HG03064 (cell line): ENCODE data around the gene CTSH.
"Not testable (repeated sequence)": the region's sequence is repeated elsewhere in the genome, so short reads cannot be mapped to it uniquely, and the experiment has no call there.

ENCODE experiments used
- ATAC-seq: cut with Tn5 transposase; IDR thresholded peaks from one replicate; pipeline ENCODE4 v1.9.1; 2021; ENCODE audit warnings: low read depth; ENCODE audit not compliant: unreplicated experiment

CTSH gene

GRCh38 chr15:78923480-78924360 is 21.1 kb downstream of the CTSH start:
- ATAC-seq, result no peak

- ATAC-seq, result no peak
Measured at GRCh38 chr15:78923015-78923414, 21.8 kb downstream of the CTSH start.

GRCh38 chr15:78922527-78922926 is 22.3 kb downstream of the CTSH start:
- ATAC-seq, result no peak

- ATAC-seq, result no peak
Measured at GRCh38 chr15:78921940-78922339, 22.9 kb downstream of the CTSH start.

GRCh38 chr15:78921517-78921916 is 23.3 kb downstream of the CTSH start:
- ATAC-seq, result no peak

GRCh38 chr15:78917888-78918287 is 27.0 kb downstream of the CTSH start:
- no peak for ATAC-seq

GRCh38 chr15:78916088-78916487 is 28.8 kb downstream of the CTSH start:
- ATAC-seq, result no peak

- ATAC-seq, result no peak
Measured at GRCh38 chr15:78915341-78916087, 29.3 kb downstream of the CTSH start.

GRCh38 chr15:78914027-78914764 is 30.6 kb downstream of the CTSH start:
- no peak for ATAC-seq

GRCh38 chr15:78913012-78913411 is 31.8 kb downstream of the CTSH start:
- no peak for ATAC-seq

GRCh38 chr15:78912316-78912715 is 32.5 kb downstream of the CTSH start:
- ATAC-seq, result no peak

- ATAC-seq, result no peak
Measured at GRCh38 chr15:78910271-78910670, 34.6 kb downstream of the CTSH start.

- ATAC-seq, result no peak
Measured at GRCh38 chr15:78909791-78910228, 35.0 kb downstream of the CTSH start.

GRCh38 chr15:78909160-78909695 is 35.6 kb downstream of the CTSH start:
- no peak for ATAC-seq

GRCh38 chr15:78907577-78907976 is 37.3 kb downstream of the CTSH start:
- no peak for ATAC-seq

GRCh38 chr15:78906316-78906620 is 38.6 kb downstream of the CTSH start:
- no peak for ATAC-seq

GRCh38 chr15:78904599-78905358 is 40.1 kb downstream of the CTSH start:
- ATAC-seq, result no peak

GRCh38 chr15:78902281-78903032 is 42.4 kb downstream of the CTSH start:
- ATAC-seq, result not testable (repeated sequence)

GRCh38 chr15:78900819-78901533 is 43.9 kb downstream of the CTSH start:
- ATAC-seq, result not testable (repeated sequence)
